ENCODE data around the gene BAZ2B.
"Not testable (repeated sequence)": the region's sequence is repeated elsewhere in the genome, so short reads cannot be mapped to it uniquely, and the experiment has no call there.

BAZ2B gene

GRCh38 chr2:159402160-159402559 is 214.2 kb downstream of the BAZ2B start:
- DNase-seq, result not testable (repeated sequence)

DNA sequence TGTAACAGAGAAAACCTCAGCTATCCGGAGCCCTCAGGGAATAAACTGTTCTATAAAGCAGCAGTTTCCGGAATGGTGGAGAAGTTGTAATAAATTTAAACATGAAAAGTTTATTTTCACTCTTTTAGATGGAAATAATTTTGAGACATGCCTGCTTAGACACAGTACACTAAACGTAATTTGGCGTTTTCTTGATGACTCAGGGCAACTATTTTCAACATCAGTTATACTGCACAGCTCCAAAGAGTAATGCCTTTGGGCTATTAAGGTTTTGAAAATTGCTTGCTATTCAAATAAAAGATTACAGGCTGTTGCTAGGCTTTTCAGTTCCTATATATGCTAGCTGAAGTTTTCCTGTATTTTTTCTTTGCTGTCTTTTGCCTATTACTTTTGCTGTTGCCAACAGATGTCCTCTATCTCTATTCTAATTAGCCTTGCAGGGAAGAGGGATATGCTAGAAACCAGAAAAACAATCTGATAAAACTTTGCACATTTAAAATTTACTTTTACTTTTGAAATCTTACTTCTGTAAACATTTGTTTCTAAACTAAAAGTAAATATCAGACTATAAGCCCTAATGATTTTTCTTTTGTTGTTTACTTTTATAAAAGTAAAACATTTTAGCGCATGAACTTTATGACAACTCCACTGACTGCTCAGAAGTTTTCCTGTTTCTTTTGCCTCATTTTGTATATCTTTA is 216.5 kb downstream of the BAZ2B start:
- DNase-seq, result peak; percentile 50 to 61

DNA sequence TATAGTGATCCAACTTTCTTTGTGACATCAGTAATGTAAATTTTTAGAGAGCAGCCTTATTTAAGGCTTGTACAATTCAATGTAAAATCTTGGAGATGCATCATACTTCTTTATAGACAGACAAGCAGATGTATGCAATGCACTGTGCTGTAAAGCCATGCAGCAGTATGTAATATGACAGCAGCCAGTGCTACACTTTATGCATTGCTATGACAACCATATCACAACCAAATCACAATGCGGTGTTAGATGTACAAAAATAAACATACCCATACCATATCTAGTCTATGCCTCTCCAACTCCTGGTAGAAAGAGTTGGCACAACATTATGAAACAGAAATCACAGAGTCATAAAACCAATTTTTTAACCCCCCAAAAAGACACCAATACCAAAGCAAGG is 219.5 kb downstream of the BAZ2B start:
- peak; percentile 59 to 65 for DNase-seq

GRCh38 chr2:159382447-159383028 is 233.8 kb downstream of the BAZ2B start:
- no peak for DNase-seq

GRCh38 chr2:159381574-159381973 is 234.8 kb downstream of the BAZ2B start:
- no peak for DNase-seq

DNA sequence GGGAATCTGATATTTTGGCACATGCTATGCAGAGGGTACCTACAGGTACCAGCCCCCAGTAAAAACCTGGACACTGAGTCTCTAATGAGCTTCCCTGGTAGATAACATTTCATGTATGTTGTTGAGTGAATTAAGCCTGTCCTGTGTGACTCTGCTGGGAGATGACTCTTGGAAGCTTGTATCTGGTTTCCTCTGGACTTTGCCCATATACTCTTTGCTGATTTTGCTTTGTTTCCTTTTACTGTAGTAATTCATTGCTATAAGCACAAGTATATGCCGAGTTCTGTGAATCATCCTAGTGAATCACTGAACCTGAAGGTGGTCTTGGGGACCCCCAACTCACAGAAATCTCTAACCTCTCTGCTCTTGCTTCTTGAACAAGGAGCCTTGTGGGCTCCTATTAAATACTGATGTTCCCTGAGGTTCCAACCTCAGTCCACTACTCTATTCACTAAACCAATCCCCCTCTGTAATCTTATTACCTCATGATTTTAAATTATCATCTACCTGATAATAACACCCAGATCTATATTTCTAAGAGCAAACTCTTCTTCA is 235.6 kb downstream of the BAZ2B start:
- no peak for DNase-seq

DNA sequence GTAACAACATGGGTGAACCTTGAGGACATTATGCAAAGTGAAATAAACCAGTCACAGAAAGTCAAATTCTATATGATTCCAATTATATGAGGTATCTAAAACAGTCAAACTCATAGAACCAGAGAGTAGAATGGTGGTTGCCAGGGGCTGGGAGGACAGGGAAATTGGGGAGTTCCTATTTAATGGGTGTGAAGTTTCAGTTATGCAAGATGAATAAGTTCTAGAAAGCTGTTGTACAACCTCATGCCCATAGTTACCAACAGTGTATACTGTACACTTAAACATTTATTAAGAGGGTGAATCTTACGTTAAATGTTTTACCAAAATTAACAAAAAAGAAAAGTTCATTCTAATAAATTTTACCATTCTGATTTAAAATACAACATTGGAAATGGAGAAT is 237.2 kb downstream of the BAZ2B start:
- DNase-seq, result no peak

- DNase-seq, result no peak
These were observed 241.1 kb downstream of the BAZ2B start for GRCh38 chr2:159375241-159375640.

- no peak for DNase-seq
These were observed 244.8 kb downstream of the BAZ2B start for GRCh38 chr2:159371506-159371905.

GRCh38 chr2:159366538-159366937 is 249.8 kb downstream of the BAZ2B start:
- no peak for DNase-seq

DNA sequence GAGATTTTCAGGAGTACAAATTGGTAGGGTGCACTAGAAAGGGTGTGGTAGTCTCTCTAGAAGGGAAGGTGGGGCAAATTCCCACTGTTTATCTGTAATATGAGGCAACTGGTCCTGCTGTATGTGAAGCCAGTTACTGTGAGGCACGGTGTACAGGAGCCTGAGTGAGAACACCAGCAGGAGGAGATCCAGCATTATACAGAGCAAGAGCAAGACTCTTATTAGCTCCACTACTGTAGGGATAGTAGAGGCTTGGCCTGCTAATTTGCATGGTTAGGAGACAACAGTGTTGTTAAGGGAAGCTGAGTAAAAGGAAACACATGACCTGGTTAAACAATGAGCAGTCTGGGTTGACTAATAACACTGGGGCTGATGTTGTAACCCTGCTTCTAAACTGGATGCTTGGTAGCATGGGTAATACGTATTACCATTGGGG is 253.5 kb downstream of the BAZ2B start:
- no peak for DNase-seq

- no peak for DNase-seq
These were observed 254.3 kb downstream of the BAZ2B start for GRCh38 chr2:159362094-159362493.

DNA sequence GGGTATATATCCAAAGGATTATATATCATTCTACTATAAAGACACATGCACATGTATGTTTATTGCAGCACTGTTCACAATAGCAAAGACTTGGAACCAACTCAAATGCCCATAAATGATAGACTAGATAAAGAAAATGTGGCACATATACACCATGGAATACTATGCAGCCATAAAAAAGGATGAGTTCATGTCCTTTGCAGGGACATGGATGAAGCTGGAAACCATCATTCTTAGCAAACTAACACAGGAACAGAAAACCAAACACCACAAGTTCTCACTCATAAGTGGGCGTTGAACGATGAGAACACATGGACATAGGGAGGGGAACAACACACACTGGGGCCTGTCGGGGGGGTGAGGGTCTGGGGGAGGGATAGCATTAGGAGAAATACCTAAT is 254.7 kb downstream of the BAZ2B start:
- DNase-seq, result not testable (repeated sequence)

- DNase-seq, result no peak
These were observed 260.2 kb downstream of the BAZ2B start for GRCh38 chr2:159356053-159356554.

- no peak for DNase-seq
These were observed 264.4 kb downstream of the BAZ2B start for GRCh38 chr2:159351977-159352376.

- DNase-seq, result no peak
These were observed 266.6 kb downstream of the BAZ2B start for GRCh38 chr2:159349674-159350299.

- no peak for DNase-seq
These were observed 289.6 kb downstream of the BAZ2B start for GRCh38 chr2:159326569-159327255.

DNA sequence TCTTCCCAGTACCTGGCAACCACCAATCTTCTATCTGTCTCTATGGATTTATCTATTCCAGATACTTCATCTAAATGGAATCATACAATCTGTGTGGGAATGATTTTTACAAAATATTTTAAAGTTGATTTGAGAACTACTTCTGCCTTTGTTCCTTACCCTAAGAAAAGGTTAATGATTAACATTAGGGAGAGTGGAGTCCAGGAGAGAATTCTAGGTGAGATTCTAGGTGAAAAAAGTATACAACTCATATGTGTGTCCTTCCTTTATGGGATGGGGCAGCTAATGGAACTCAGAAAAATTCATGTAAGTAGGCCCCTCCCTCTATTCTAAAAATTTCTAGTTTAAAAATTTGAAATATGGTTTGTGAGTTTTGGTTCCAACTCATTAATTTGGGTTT is 293.9 kb downstream of the BAZ2B start:
- DNase-seq, result no peak

GRCh38 chr2:159317392-159318088 is 298.8 kb downstream of the BAZ2B start:
- DNase-seq, result no peak

- no peak for DNase-seq
These were observed 308.4 kb downstream of the BAZ2B start for GRCh38 chr2:159307942-159308341.

GRCh38 chr2:159300586-159300985 is 315.8 kb downstream of the BAZ2B start:
- DNase-seq, result no peak

GRCh38 chr2:159298967-159299366 is 317.4 kb downstream of the BAZ2B start:
- DNase-seq, result no peak
